Lung microvascular endothelial cell (primary cell): ENCODE data around the gene DAND5. TPM values are rescaled to one million over a fixed set of nuclear protein-coding genes. Genes with fewer than 3 reads are reported as not detected.

ENCODE experiments used
- DNase-seq, 2 donors: peaks; one replicate each; pipeline versions ENCODE4 v3.0.0 to v3.0.0-alpha.2; 2010; ENCODE audit warnings: low read depth in 2 of 2
- total RNA-seq: library from RNA; depleted of rRNA; stranded (reverse); fragments of >200 nt; gene quantifications from 2 replicates; pipeline ENCODE4 v1.2.1, GENCODE V29; 2014

DAND5 gene
- total RNA-seq, 1 donor from 2014 or later = under 0.01 TPM

GRCh38 chr19:13022111-13022858 lies 52.9 kb downstream of the DAND5 start:
- peak; percentile 45 to 49 for DNase-seq

DNA sequence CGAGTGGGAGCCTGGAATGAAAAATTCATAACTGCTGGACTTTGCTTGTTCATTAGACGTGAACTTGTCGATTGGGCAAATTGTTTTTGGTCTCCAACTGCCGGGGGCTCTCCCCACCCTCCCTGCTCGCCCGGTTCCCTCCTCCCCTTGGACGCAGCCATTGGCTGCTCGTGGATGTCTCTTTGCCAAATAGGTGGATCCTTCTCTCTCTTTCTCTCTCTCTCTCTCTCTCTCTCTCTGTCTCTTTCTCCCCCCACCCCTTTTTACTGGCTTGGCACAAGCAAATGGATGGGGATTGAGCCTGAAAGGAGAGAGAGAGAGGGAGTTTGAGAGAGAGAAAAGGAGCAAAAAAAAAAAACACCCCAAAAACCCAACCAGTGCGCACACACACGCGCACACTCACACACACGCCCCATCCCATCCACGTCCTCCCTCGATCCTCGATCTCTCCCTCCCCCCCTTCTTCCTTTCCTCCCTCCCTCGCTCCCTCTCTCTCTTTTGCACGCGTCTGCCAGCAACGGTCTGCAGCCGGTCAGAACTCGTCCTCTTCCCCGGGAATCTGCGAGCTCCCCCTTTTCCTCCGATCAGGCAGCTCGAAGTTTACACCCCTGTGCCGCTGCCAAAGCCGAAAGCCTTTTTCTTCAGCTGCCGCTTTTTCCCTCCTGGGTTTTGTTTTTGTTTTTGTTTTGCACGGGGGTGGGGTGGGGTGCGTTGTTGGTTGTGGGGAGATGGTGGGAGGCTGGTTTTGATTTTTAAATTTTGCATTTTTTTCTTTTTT lies 53.7 kb downstream of the DAND5 start:
- peak; percentile 71 to 88 for DNase-seq

DNA sequence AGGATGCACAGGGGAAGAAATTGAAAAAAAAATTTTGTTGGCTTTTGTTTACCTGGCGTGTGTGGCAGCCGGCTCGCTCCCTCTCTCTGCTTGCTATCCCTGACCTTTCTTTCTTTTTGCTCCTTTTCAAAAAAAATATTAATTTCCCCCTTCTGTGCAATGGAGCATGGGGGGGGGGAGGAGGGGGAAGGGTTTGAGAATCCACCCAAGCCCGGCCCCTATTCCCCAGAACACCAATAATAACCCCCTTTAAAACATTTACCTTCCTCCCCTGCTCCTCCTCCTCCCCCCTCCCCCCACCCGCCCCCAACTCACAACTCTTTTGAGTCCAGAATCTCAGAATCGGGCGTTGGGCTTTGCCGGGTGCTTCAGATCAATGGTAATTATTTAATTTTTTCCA lies 54.3 kb downstream of the DAND5 start:
- peak in 1 of 2 donors; percentile 28 for DNase-seq

Other genes starting within 250 kb of the DAND5 start
- 14.4 and 19.4 TPM in 2 replicates for gene TNPO2, start 245.6 kb upstream of the DAND5 start, total RNA-seq
- 124 and 182 TPM in 2 replicates for gene TRIR, start 234.9 kb upstream of the DAND5 start, total RNA-seq
- gene GET3, start 232.1 kb upstream of the DAND5 start, total RNA-seq = 67.8 and 73.8 TPM in 2 replicates
- not detected in 2 replicates for gene BEST2, start 217.8 kb upstream of the DAND5 start, total RNA-seq
- gene HOOK2, start 194.0 kb upstream of the DAND5 start, total RNA-seq = 5.4 and 9.3 TPM in 2 replicates
- 59.3 and 124 TPM in 2 replicates for gene JUNB, start 178.1 kb upstream of the DAND5 start, total RNA-seq
- 185 and 189 TPM in 2 replicates for gene PRDX2, start 167.8 kb upstream of the DAND5 start, total RNA-seq
- 0.20 TPM in 1 of 2 replicates, not detected in the other for gene THSD8, start 167.5 kb upstream of the DAND5 start, total RNA-seq
- 7.1 and 9.8 TPM in 2 replicates for gene RNASEH2A, start 163.0 kb upstream of the DAND5 start, total RNA-seq
- gene RTBDN, start 135.0 kb upstream of the DAND5 start, total RNA-seq = not detected in 2 replicates
- 0.44 and 0.60 TPM in 2 replicates for gene MAST1, start 131.1 kb upstream of the DAND5 start, total RNA-seq
- 22.0 and 23.6 TPM in 2 replicates for gene DNASE2, start 88.1 kb upstream of the DAND5 start, total RNA-seq
- gene KLF1, start 82.4 kb upstream of the DAND5 start, total RNA-seq = not detected in 2 replicates
- gene GCDH, start 78.4 kb upstream of the DAND5 start, total RNA-seq = 13.7 and 17.3 TPM in 2 replicates
- under 0.01 and 0.20 TPM in 2 replicates for gene SYCE2, start 50.3 kb upstream of the DAND5 start, total RNA-seq
- 40.8 and 53.6 TPM in 2 replicates for gene FARSA, start 35.9 kb upstream of the DAND5 start, total RNA-seq
- 1,060 and 1,340 TPM in 2 replicates for gene CALR, start 31.0 kb upstream of the DAND5 start, total RNA-seq
- 36.8 and 60.5 TPM in 2 replicates for gene RAD23A, start 23.7 kb upstream of the DAND5 start, total RNA-seq
- gene GADD45GIP1, start 12.4 kb upstream of the DAND5 start, total RNA-seq = 18.5 and 21.1 TPM in 2 replicates
- 8.9 and 10.5 TPM in 2 replicates for gene NFIX, start 25.9 kb downstream of the DAND5 start, total RNA-seq
- 17.3 and 28.8 TPM in 2 replicates for gene LYL1, start 133.3 kb downstream of the DAND5 start, total RNA-seq
- 17.4 and 26.6 TPM in 2 replicates for gene TRMT1, start 147.2 kb downstream of the DAND5 start, total RNA-seq
- 32.7 and 34.1 TPM in 2 replicates for gene NACC1, start 148.7 kb downstream of the DAND5 start, total RNA-seq
- 46.4 and 56.0 TPM in 2 replicates for gene STX10, start 180.8 kb downstream of the DAND5 start, total RNA-seq
- 19.0 and 31.2 TPM in 2 replicates for gene IER2, start 180.8 kb downstream of the DAND5 start, total RNA-seq